Epithelial cell of proximal tubule (primary cell): ENCODE results near the gene DIAPH2. TPM values are rescaled to one million over a fixed set of nuclear protein-coding genes. Genes with fewer than 3 reads are reported as not detected.

Experiments used
- DNase-seq: peaks from one replicate; pipeline ENCODE4 v3.0.0-alpha.2; 2011; ENCODE audit warnings: low read depth
- H3K4me3 ChIP-seq: 2 replicates; pipeline ENCODE4 v1.5.1; 2011; ENCODE audit warnings: low read depth, mild to moderate bottlenecking, low read length
- CTCF ChIP-seq: conservative IDR thresholded peaks from 2 replicates; pipeline ENCODE4 v1.5.1; 2012; ENCODE audit warnings: low read depth, mild to moderate bottlenecking, low read length
- total RNA-seq: library from RNA; depleted of rRNA; stranded (reverse); fragments of >200 nt; gene quantifications from 2 replicates; pipeline ENCODE4 v1.2.3, GENCODE V29; 2015

DIAPH2 gene
- total RNA-seq, 1 donor from 2014 or later = 15.1 TPM

DNA sequence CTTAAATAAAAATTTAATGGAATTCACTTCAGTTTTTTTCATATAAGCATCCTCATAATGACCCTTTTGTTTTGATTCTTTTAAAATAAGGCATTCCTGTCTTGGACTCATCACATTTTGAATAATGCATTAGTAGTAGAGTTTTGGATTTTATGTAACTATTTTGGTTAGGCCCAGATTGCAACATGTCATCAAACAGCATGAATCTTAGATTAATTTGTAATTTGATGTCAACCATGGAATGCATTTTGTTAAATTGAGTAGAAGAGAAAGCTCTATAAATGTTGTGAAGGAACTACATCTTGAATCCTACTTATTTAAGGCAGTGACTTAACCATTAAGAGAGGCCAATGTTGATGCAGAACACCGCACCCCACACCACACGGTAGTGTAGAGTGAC, 3.1 kb downstream of the DIAPH2 start:
- no peak for DNase-seq
- no peak overlapping the region for H3K4me3 ChIP-seq
- TF ChIP-seq CTCF = no peak

DNA sequence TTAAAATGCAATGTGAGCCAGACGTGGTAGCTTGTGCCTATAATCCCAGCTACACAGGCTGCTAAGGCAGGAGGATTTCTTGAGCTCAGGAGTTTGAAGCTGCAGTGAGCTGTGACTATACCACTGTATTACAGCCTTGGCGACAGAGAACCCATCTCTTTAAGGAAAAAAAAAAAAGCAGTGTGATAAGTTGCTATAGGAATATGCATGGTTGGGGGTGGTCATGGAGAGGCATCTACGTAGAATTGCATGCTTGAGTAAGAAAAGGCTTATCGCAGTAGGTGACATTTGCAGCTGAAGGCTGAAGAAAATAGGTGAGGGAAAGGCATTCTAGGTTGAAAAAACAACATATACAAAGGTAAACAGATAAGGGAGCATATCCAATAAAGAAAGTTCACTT, 4.1 kb downstream of the DIAPH2 start:
- H3K4me3 ChIP-seq = no peak overlapping the region
- no peak for TF ChIP-seq CTCF
- DNase-seq = no peak

DNA sequence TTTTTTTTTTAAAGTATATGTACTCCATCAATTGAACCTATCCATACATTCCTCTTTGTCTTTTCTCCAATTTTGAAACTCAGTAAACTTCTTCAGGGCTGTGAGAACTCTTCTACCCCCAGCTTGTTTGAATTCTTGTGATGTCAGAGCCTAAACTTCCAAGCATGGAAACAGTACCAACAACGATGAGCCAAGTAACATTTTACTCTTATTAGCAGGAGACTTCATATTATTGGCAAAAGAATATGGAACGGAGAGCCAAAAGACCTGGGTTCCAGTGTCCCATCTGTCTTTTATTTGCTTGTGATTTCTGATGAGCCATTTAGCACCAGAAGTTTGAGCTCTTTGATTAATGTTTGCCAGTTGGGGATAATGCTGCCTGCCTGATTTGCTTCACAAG, 5.3 kb downstream of the DIAPH2 start:
- H3K4me3 ChIP-seq = no peak overlapping the region
- DNase-seq = no peak
- no peak for TF ChIP-seq CTCF

DNA sequence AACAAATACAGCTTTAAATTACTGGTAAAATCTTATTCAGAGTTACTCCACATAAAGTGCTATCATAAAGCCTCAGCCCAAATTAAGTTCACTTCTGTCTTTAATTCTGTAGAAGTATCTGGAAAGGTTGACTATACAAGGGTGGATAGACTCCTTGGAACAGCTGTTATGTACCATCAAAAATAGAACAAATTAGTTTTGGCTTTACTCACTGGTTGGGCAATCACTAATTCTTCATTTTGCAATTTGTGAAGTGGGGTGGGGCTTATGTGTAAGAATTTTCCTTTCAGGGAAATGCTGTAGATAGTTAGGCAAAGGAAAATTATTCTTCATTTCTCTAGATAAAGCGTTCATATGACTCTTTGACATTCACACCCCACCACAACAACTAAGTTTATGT, 7.8 kb downstream of the DIAPH2 start:
- H3K4me3 ChIP-seq = no peak overlapping the region
- DNase-seq = no peak
- no peak for TF ChIP-seq CTCF

DNA sequence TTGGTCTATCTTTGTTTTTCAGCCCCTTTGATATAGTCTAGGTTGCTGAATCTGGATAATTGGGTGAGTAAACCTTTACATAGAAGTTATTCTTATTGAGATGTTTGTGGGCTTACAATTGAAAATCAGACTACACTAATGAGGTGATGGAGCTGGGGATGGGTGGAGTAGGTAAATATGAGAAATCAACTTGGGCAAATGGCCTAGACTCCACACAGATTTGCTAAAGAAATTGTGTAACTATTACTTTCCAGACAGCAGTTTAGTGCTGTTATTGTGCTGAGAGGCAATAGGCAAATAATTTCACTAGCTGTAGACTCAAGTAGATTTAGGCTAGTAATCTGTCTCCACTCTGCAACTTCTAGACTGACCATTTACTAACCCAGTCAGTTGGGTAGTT, 8.2 kb downstream of the DIAPH2 start:
- no peak for TF ChIP-seq CTCF
- no peak overlapping the region for H3K4me3 ChIP-seq
- DNase-seq = no peak

DNA sequence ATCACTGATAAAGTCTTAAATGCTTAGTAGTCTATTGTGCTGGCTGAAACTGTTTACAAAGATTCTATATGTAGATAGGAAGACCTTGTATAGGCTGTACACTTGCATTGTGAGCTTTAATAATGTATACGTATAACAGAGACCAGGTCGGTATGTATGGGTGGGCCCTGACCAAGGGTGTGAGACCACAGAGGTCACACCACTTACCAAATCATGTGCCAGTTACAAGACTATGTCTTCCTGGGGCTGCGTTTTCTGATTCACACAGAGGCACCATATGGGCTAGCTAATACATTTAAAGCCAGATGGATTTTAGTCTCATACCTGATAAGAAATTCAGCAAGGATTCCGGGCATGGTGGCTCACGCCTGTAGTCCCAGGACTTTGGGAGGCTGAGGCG, 8.8 kb downstream of the DIAPH2 start:
- no peak overlapping the region for H3K4me3 ChIP-seq
- no peak for TF ChIP-seq CTCF
- DNase-seq = no peak

DNA sequence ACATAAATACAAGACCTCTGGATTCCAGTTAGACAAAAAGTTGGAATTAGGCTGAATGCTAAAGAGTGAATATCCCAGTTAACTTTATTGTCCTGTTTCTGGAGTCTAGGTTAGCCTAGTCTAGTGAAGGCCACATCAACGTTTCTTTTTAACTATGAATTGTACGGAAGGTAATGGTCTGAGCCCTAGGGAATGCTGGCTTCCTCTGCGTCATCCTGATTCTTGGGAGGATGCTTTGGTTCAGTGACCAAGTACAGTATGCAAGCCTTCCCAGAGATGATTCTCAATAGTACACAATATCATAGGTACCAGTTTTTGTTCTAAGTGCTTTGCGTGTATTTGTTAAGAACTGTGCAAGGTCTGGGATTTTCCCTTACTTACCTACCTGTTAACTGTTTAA, 11.8 kb downstream of the DIAPH2 start:
- TF ChIP-seq CTCF = no peak
- DNase-seq = no peak
- H3K4me3 ChIP-seq = no peak overlapping the region
